HEK293 (cell line): ENCODE data around the gene MRS2.

Experiments
- CTCF ChIP-seq: fragments of 450-650 bp; formaldehyde crosslinking; IDR thresholded peaks from 2 replicates; pipeline ENCODE4 v1.5.1; 2016; ENCODE audit warnings: missing biosample characterization, missing genetic modification characterization
- SP7 ChIP-seq: fragments of 450-650 bp; formaldehyde crosslinking; IDR thresholded peaks from 2 replicates; pipeline ENCODE4 v1.5.1; 2016; ENCODE audit warnings: missing biosample characterization, missing genetic modification characterization
- ZNF23 ChIP-seq: fragments of 450-650 bp; formaldehyde crosslinking; IDR thresholded peaks from 2 replicates; pipeline ENCODE4 v1.5.1; 2016; ENCODE audit warnings: missing biosample characterization, missing genetic modification characterization, borderline replicate concordance
- ZNF324 ChIP-seq: fragments of 450-650 bp; formaldehyde crosslinking; IDR thresholded peaks from 2 replicates; pipeline ENCODE4 v1.5.1; 2016; ENCODE audit warnings: missing biosample characterization, missing genetic modification characterization
- ZNF341 ChIP-seq: fragments of 450-650 bp; formaldehyde crosslinking; IDR thresholded peaks from 2 replicates; pipeline ENCODE4; 2016; ENCODE audit warnings: low read depth, missing biosample characterization, missing genetic modification characterization
- ZNF510 ChIP-seq: fragments of 450-650 bp; formaldehyde crosslinking; IDR thresholded peaks from 2 replicates; pipeline ENCODE4 v1.5.1; 2018; ENCODE audit warnings: mild to moderate bottlenecking, missing genetic modification characterization, missing biosample characterization; ENCODE audit not compliant: insufficient replicate concordance
- ZNF530 ChIP-seq: fragments of 450-650 bp; formaldehyde crosslinking; IDR thresholded peaks from 2 replicates; pipeline ENCODE4 v1.5.1; 2016; ENCODE audit warnings: low read depth, missing biosample characterization, missing genetic modification characterization

- no peak for TF ChIP-seq CTCF (tag by site-specific recombination)
- no peak for TF ChIP-seq ZNF510 (tag by site-specific recombination)
- TF ChIP-seq ZNF324: no peak
- no peak for TF ChIP-seq ZNF341 (tag by site-specific recombination)
- no peak for TF ChIP-seq ZNF23 (tag by site-specific recombination)
- TF ChIP-seq SP7 (tag by site-specific recombination): no peak
- no peak for TF ChIP-seq ZNF530 (tag by site-specific recombination)
Observed at GRCh38 chr6:24391208-24391607, 11.5 kb upstream of the MRS2 start.
